C4-2B (cell line): ENCODE data around the gene GRHL3.

Source experiments
- CTCF ChIP-seq: fragments of 450-650 bp; conservative IDR thresholded peaks from 2 replicates; pipeline ENCODE4 v1.5.1; 2017; ENCODE audit warnings: mild to moderate bottlenecking
- ZFX ChIP-seq: fragments of 450-650 bp; IDR thresholded peaks from 2 replicates; pipeline ENCODE4 v1.6.1; 2017

GRCh38 chr1:24302209-24302611 lies 16.9 kb upstream of the GRHL3 start:
- TF ChIP-seq ZFX (no peak), CTCF (no peak)
